Activated naive CD8-positive, alpha-beta T cell treated with anti-CD3 and anti-CD28 coated beads, Interleukin-2, amount 10 ng/mL, durations not matched to agents 7 days and 5 days (primary cell): ENCODE measurements around the gene PPP6R3. TPM values are rescaled to one million over a fixed set of nuclear protein-coding genes. Genes with fewer than 3 reads are reported as not detected.
A peak's percentile ranks its signal among the peaks of the same experiment; 100 is the strongest.

ENCODE experiments used
- ATAC-seq: fragments of 150-1000 bp; cut with Tn5 transposase; one replicate; pipeline ENCODE4 v1.10.0; 2021; ENCODE audit warnings: low read depth, moderate library complexity
- POLR2A ChIA-PET: fragments of 350-600 bp; sonication (Branson Sonifier 250); formaldehyde crosslinking; loops from one replicate; lab custom pipeline; 2021; ENCODE audit warnings: antibody characterized with exemption; lab: Charles Lee
- DNase-seq: peaks from one replicate; pipeline ENCODE4 v3.0.0; 2021
- H3K27ac Mint-ChIP-seq: one replicate; pipeline ENCODE4 v1.8.0; 2022; ENCODE audit warnings: mild to moderate bottlenecking, mixed read lengths
- H3K27me3 Mint-ChIP-seq: one replicate; pipeline ENCODE4 v1.8.0; 2022; ENCODE audit warnings: mild to moderate bottlenecking, moderate library complexity, mixed read lengths
- H3K36me3 Mint-ChIP-seq: one replicate; pipeline ENCODE4 v1.8.0; 2021; ENCODE audit warnings: mild to moderate bottlenecking, mixed read lengths
- H3K4me1 Mint-ChIP-seq: one replicate; pipeline ENCODE4 v1.8.0; 2021; ENCODE audit warnings: mixed read lengths
- H3K4me3 Mint-ChIP-seq: one replicate; pipeline ENCODE4 v1.8.0; 2022; ENCODE audit warnings: mild to moderate bottlenecking, moderate library complexity, mixed read lengths
- H3K9me3 Mint-ChIP-seq: one replicate; pipeline ENCODE4 v1.8.0; 2021; ENCODE audit warnings: mixed read lengths
- total RNA-seq, 2 experiments: library from RNA; stranded (reverse); gene quantifications; one replicate each; pipeline ENCODE4 v1.2.3, GENCODE V29; 2021

PPP6R3 gene
- total RNA-seq, 2 experiments from 2014 or later, result 117 to 118 TPM

DNA sequence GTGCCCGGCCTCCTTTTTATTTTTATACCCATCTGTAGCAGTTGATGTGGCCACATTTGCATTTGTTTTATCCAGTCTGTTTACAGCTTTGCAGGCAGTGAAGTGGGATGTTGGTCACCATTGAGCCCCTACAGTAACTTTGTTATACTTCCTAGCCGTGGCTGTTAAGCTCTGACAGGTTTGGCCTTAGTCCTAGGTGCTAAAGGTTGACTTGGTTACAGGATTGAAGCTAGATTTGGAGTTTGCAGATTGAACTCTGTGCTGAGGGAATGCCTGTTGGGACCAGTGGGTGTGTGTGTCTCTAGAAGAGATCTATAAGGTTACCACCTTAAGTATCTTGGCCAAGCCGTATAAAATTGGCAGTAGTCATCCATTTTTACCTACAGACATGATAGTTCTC is 91.2 kb downstream of the PPP6R3 start:
- Mint-ChIP-seq H3K4me3 (no peak overlapping the region), H3K27ac (no peak overlapping the region), H3K4me1 (peaks cover 33% of the 10 kb centered on the region), H3K27me3 (no peaks in the 10 kb centered on the region), H3K9me3 (no peaks in the 10 kb centered on the region), H3K36me3 (peaks cover 38% of the 10 kb centered on the region)
- POLR2A ChIA-PET, result no interaction called here
- DNase-seq, result no peak
- ATAC-seq, result no peak

DNA sequence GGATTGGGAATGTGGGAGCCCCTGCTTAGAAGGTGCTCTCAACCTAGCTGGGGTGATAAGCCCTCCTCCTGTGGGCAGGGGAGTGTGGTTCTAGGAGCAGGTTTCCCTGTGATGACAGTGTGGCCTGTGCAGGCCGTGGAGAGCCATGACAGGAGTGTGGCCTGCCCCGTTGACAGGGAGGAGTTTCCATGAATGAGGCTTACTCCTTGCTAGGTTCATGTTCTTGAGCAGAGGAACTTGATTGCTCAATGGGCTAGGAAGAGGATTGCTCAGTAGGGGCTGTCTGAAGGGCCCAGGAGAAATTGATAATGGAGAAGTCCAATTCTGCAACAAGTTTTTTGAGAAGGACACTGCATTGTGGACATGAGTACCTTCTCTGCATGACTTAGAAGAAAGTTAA is 92.0 kb downstream of the PPP6R3 start:
- peaks cover 26% of the 10 kb centered on the region for H3K4me1 Mint-ChIP-seq
- POLR2A ChIA-PET, result interaction anchor here (0.7 kb wide), 1 partner anchor 1068 kb away, joined by 3 read pairs; no protein-coding TSS in a partner anchor
- H3K27ac Mint-ChIP-seq, result no peak overlapping the region
- DNase-seq (no peak), ATAC-seq (no peak)
- peaks cover 38% of the 10 kb centered on the region for H3K36me3 Mint-ChIP-seq
- H3K9me3 Mint-ChIP-seq, result no peaks in the 10 kb centered on the region
- no peak overlapping the region for H3K4me3 Mint-ChIP-seq
- no peaks in the 10 kb centered on the region for H3K27me3 Mint-ChIP-seq

DNA sequence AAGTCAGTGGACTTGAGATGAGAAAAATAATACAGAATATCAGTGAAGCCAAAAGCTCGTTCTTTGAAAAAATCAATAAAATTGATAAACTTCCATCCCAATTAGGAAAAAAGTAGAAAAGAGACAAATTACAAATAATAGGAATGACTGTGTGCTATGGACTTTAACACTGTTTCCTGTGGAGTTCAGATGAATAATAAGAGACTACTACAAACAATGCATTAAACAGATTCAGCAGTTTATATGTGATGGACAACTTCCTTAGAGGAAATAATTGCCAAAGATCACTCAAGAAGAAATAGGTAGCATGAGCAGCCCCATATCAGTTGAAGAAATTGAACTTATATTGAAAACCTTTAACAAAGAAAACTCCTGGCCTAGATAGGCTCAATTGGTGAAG is 99.7 kb downstream of the PPP6R3 start:
- no peaks in the 10 kb centered on the region for H3K27me3 Mint-ChIP-seq
- ATAC-seq, result no peak
- no peak overlapping the region for H3K4me3 Mint-ChIP-seq
- peaks cover 14% of the 10 kb centered on the region for H3K4me1 Mint-ChIP-seq
- H3K36me3 Mint-ChIP-seq, result peaks cover 46% of the 10 kb centered on the region
- H3K27ac Mint-ChIP-seq, result no peak overlapping the region
- no peak for DNase-seq
- no peaks in the 10 kb centered on the region for H3K9me3 Mint-ChIP-seq
- POLR2A ChIA-PET, result interaction anchor here (0.6 to 0.7 kb wide), 2 partner anchors 43 to 754 kb away, joined by 3 read pairs; no protein-coding TSS in a partner anchor

DNA sequence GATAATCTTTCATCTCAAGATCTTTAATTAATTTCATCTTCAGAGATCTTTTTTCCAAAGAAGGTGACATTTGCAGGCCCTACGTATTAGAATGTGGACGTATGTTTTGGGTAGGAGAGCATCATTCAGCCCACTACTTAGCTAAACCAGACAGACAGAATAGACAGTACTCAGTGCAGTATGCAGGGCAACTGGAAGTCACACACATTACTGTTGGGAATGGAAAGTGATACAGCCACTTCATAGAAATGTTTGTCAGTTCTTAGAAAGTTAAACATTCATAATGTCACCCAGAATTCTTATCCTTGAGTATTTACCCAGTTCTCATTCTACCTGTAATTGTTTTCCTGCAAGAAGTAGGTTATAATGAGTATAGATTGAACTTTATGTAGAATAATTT is 102.9 kb downstream of the PPP6R3 start:
- Mint-ChIP-seq H3K4me1 (peaks cover 21% of the 10 kb centered on the region), H3K4me3 (no peak overlapping the region), H3K27ac (no peak overlapping the region), H3K36me3 (peaks cover 63% of the 10 kb centered on the region), H3K27me3 (no peaks in the 10 kb centered on the region), H3K9me3 (no peaks in the 10 kb centered on the region)
- ATAC-seq (no peak), DNase-seq (no peak)
- POLR2A ChIA-PET, result no interaction called here

DNA sequence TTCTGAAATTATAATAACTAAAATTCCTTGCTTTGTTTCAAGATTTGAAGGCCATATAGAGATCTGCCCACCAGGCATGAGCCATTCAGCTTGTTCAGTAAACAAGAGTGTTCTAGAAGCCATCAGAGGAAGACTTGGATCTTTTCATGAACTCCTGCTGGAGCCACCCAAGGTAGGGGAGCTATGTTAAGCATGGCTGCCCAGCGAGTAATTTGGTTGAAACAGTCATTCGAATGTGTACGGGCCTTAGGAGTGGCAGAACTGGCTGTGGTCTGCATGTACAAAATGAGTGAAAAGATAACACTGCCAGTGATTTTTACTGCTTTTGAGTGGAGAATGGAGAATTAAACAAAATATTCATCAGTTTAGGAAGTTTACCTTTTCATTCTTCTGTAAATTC is 103.7 kb downstream of the PPP6R3 start:
- DNase-seq (no peak), ATAC-seq (no peak)
- Mint-ChIP-seq H3K27ac (no peak overlapping the region), H3K9me3 (no peaks in the 10 kb centered on the region), H3K27me3 (no peaks in the 10 kb centered on the region), H3K4me1 (peaks cover 24% of the 10 kb centered on the region), H3K4me3 (no peak overlapping the region), H3K36me3 (peaks cover 62% of the 10 kb centered on the region)
- POLR2A ChIA-PET, result no interaction called here

DNA sequence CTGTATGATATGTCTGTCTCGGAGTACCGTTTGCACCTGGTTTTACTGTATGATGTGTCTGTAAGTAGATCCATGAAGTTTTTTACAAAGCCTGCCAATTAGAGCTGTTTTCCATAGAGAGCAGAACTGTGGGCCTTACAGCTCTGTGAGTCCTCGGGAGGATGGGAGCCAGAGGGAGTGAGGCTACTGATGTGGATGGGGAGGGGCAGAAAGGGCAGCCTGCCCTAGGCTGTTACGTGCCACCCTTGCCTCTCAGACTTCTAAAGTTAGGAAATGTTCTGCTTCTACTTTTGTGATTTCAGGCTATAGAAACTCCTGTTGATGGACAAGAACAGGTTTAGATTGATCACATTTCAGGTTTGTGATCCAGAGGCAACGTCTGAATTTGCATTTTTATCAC is 105.2 kb downstream of the PPP6R3 start:
- POLR2A ChIA-PET, result no interaction called here
- peaks cover 28% of the 10 kb centered on the region for H3K4me1 Mint-ChIP-seq

DNA sequence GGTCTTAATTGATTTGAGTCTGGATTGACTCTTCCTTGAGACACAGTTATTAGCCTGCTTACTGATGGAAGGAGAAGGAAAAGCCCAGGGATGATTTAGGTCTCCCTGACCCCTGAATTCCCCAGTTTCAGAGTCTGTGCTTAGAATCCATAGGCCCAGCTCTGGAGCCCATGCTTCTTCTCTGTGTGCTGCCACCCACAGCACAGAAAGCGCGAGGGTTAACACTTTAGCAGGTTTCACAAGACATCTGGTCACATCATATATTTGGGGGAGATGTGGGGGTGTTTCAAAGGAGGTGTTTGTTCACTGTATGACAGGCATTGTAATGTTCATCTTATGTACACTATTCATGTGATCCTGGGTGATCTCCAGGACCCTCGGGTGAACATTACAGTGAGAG is 107.0 kb downstream of the PPP6R3 start:
- H3K4me3 Mint-ChIP-seq, result no peak overlapping the region
- H3K9me3 Mint-ChIP-seq, result no peaks in the 10 kb centered on the region
- peaks cover 65% of the 10 kb centered on the region for H3K36me3 Mint-ChIP-seq
- H3K27ac Mint-ChIP-seq, result no peak overlapping the region
- peaks cover 27% of the 10 kb centered on the region for H3K4me1 Mint-ChIP-seq
- no peaks in the 10 kb centered on the region for H3K27me3 Mint-ChIP-seq
- ATAC-seq, result no peak
- POLR2A ChIA-PET, result no interaction called here
- no peak for DNase-seq

More for the DNA sequence above, 105.2 kb downstream of the PPP6R3 start:
- no peaks in the 10 kb centered on the region for H3K27me3 Mint-ChIP-seq
- H3K4me3 Mint-ChIP-seq, result no peak overlapping the region
- ATAC-seq (no peak), DNase-seq (no peak)
- H3K27ac Mint-ChIP-seq, result no peak overlapping the region
- peaks cover 62% of the 10 kb centered on the region for H3K36me3 Mint-ChIP-seq
- no peaks in the 10 kb centered on the region for H3K9me3 Mint-ChIP-seq

DNA sequence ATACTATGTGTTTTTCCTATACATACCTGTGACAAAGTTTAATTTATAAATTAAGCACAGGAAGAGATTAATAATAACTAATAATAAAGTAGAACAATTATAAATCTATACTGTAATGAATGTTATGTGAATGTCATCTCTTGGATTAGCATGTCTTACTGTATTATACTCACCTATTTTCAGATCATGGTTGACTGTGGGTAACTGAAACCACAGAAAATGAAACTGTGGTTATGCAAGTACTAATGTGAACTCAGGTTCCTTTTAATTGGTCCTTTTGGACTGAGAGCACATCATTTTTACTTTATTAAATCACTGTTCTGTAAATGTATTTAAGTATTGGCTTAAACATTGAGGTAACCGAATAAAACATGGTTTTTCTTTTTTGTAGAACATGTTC is 108.8 kb downstream of the PPP6R3 start:
- H3K27me3 Mint-ChIP-seq, result no peaks in the 10 kb centered on the region
- POLR2A ChIA-PET, result no interaction called here
- no peaks in the 10 kb centered on the region for H3K9me3 Mint-ChIP-seq
- no peak overlapping the region for H3K4me3 Mint-ChIP-seq
- H3K27ac Mint-ChIP-seq, result no peak overlapping the region
- ATAC-seq, result peak; percentile 52
- no peak for DNase-seq
- H3K36me3 Mint-ChIP-seq, result peaks cover 67% of the 10 kb centered on the region
- peaks cover 16% of the 10 kb centered on the region for H3K4me1 Mint-ChIP-seq

DNA sequence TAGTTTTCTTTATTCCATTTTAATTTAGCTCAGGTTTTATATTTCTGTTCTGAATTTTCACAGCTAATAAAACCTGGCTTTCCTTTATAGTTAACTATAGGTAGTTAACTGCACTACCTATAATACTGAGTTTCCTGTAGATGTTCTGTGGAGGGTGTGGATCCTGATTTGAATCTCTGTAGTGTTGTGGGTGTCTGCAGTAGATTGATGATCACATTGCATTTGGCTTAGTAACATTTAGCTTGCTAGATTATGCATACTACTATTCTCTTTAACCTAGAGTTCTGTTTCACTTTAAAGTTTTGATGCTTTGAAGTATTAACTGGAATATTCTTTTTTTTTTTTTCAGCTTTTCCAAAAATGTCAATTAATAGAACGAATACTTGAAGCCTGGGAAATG is 110.1 kb downstream of the PPP6R3 start:
- no peaks in the 10 kb centered on the region for H3K27me3 Mint-ChIP-seq
- H3K27ac Mint-ChIP-seq, result no peak overlapping the region
- H3K36me3 Mint-ChIP-seq, result peaks cover 57% of the 10 kb centered on the region
- no peak overlapping the region for H3K4me3 Mint-ChIP-seq
- DNase-seq (no peak), ATAC-seq (no peak)
- POLR2A ChIA-PET, result no interaction called here
- H3K4me1 Mint-ChIP-seq, result peaks cover 11% of the 10 kb centered on the region
- no peaks in the 10 kb centered on the region for H3K9me3 Mint-ChIP-seq

DNA sequence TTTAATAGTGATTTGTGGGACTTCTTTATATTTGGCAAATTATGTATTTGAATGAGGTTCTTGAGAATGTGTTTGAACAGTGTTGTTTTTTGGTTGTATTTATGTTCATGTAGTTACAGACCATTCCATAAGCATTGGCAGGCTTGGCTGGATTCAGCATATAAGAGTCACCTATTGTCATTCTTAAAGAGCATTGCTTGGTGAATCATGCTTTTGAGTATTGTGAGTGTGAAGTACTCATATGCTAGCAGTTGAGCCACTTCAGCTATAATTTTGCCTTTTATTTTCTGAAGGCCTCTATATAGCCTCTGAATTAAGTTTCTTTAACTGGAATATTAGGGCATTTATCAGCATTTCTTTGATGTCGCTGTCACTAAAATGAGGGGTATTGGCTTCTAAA is 113.8 kb downstream of the PPP6R3 start:
- Mint-ChIP-seq H3K27ac (no peak overlapping the region), H3K27me3 (no peaks in the 10 kb centered on the region), H3K9me3 (no peaks in the 10 kb centered on the region), H3K4me1 (peaks cover 5% of the 10 kb centered on the region), H3K4me3 (no peak overlapping the region), H3K36me3 (peaks cover 50% of the 10 kb centered on the region)
- POLR2A ChIA-PET, result no interaction called here
- ATAC-seq (no peak), DNase-seq (no peak)

DNA sequence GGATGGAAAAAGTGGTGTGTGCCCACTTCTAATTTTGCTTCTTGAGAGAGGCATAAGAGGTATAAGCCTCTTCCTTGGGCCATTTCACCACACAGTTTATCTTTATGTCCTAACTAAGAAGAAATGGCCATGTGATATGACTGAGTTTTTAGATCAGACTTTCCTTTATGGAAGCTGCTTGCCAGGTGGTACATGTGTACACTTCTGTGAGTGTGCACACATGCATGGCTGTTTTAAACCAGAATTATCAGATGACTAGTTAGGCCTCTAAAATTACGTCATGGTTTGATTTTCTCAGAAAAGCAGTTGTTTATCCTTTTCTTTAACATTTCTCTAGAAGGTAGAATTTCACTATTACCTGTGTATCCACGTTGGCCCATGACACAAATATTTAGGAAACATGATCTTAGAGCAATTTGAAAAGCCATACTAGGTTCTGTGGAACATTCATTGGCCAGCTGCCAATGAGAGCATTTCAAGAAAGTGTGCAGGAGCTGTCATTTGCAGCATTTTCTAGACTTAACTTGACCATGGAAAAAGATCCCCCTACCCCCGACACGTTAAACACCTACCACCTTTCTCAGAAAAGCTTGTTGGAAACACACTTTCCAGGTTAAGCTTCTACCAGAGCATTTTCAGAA is 114.6 kb downstream of the PPP6R3 start:
- H3K9me3 Mint-ChIP-seq, result no peaks in the 10 kb centered on the region

DNA sequence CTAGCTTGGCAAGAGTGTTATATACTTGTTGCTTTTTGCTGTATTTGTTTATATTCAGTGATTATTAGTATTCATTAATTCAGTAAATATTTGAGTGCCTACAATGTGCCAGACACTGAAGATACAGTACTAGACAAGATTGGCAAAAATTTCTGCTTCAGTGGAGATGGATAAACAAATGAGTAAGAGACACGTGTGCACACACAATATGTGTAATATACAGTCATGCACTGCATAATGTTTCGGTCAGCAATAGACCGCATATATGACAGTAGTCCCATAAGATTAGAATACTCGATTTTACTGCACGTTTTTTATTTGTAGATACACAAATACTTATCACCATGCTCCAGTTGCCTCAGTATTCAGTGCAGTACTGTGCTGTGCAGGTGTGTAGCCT is 118.9 kb downstream of the PPP6R3 start:
- DNase-seq (no peak), ATAC-seq (no peak)
- Mint-ChIP-seq H3K4me1 (peaks cover 9% of the 10 kb centered on the region), H3K27me3 (no peaks in the 10 kb centered on the region), H3K36me3 (peaks cover 35% of the 10 kb centered on the region), H3K4me3 (no peak overlapping the region), H3K9me3 (no peaks in the 10 kb centered on the region), H3K27ac (no peak overlapping the region)
- POLR2A ChIA-PET, result no interaction called here

More for the DNA sequence above, 114.6 kb downstream of the PPP6R3 start:
- Mint-ChIP-seq H3K27ac (peak overlapping the region; percentile 7), H3K4me3 (no peak overlapping the region), H3K4me1 (peaks cover 3% of the 10 kb centered on the region), H3K27me3 (no peaks in the 10 kb centered on the region), H3K36me3 (peaks cover 52% of the 10 kb centered on the region)
- POLR2A ChIA-PET, result no interaction called here
- no peak for ATAC-seq
- DNase-seq, result no peak

DNA sequence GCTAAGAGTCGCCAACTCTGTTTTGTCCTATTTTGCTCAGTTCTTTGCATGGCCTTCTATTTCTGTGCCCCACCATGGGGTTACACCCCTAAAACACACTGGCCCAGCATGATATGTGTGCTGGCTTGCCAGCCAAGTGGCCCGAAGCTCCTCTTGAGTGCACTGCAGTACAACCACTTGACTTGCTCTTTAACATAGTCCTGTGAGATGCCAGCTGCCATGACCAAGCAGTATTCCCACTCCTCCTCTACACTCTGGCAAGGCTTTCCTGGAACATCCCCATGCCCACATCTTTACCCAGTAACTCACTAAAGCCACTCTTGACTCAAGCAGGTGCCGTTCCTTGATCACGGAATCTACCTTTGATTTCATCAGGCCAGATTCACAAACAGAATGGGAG is 120.9 kb downstream of the PPP6R3 start:
- ATAC-seq (no peak), DNase-seq (no peak)
- Mint-ChIP-seq H3K27me3 (no peaks in the 10 kb centered on the region), H3K4me3 (no peak overlapping the region), H3K36me3 (peaks cover 30% of the 10 kb centered on the region), H3K9me3 (no peaks in the 10 kb centered on the region), H3K27ac (no peak overlapping the region), H3K4me1 (peaks cover 12% of the 10 kb centered on the region)
- POLR2A ChIA-PET, result no interaction called here

DNA sequence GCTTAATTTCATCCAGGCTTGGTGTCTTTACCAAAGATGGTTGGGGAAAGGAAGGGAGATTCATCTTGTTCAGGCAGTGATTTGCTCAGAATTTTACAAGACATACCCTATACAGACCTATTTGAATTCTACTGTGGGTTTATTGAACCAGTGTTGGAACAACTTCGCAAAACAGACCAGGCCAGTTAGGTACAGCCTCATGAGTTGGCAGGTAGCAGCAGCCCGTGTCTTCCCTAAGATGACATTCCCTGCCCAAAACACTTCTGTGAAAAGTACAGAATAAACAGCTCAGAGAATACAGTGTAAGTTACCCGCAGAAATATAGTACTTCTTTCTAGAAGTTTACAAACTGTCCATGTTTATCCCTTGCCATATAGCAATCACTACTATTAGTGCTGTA is 121.3 kb downstream of the PPP6R3 start:
- no peak overlapping the region for H3K4me3 Mint-ChIP-seq
- POLR2A ChIA-PET, result no interaction called here
- DNase-seq (no peak), ATAC-seq (no peak)
- peaks cover 27% of the 10 kb centered on the region for H3K36me3 Mint-ChIP-seq
- no peaks in the 10 kb centered on the region for H3K9me3 Mint-ChIP-seq
- no peak overlapping the region for H3K27ac Mint-ChIP-seq
- H3K4me1 Mint-ChIP-seq, result peaks cover 12% of the 10 kb centered on the region
- H3K27me3 Mint-ChIP-seq, result no peaks in the 10 kb centered on the region
